HG03103 (cell line): ENCODE measurements around the gene IQGAP3.

Experiments
- ATAC-seq: cut with Tn5 transposase; IDR thresholded peaks from one replicate; pipeline ENCODE4 v1.9.1; 2021; ENCODE audit warnings: low read depth; ENCODE audit not compliant: unreplicated experiment

IQGAP3 gene

DNA sequence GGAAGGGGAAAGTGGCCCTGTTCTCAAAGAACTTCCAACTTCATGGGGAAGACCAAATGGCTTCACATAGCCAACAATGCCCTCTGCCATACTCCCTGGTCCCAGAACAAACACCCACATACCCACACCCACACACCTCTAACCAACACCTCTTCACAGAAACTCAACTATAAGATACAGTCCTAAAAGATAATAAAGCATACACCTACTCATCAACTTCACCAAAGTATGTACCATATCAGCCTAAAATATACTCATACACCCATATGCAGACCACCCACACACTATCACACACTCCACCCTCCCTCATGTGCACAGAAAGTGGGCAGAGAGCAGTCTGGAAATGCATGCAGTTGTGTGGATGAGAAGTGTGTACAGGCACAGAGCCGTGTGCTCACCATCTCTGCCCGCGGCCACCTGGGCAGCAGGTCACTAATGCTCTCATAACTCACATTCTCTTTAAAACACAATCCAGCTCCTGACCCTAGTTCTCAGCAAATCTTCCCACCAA, 27.7 kb downstream of the IQGAP3 start:
- ATAC-seq = no peak

- no peak for ATAC-seq
Measured at GRCh38 chr1:156543066-156543465, 29.3 kb downstream of the IQGAP3 start.

DNA sequence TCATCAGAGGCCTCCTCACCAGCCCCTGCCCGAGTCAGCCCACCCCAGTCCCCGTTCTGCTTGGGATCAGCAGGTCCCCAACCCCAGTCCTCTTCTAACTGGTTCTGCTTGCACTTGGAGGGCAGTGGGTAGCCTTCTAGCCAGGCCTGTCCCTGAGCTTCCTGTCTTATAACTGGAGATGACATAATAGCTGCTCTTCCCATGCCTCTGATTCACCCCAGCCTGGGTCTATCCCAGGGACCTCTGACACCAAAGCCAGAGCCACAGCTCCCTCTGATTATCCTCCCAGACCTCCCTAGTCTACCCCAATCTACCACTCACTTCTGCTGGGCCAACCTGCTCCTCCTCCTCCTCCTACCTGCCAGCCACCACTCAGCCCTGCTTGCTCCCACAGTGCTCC, 31.4 kb downstream of the IQGAP3 start:
- ATAC-seq = no peak

GRCh38 chr1:156539818-156540355, 32.5 kb downstream of the IQGAP3 start:
- ATAC-seq = no peak

- ATAC-seq = no peak
Measured at GRCh38 chr1:156538711-156539440, 33.5 kb downstream of the IQGAP3 start.

- no peak for ATAC-seq
Measured at GRCh38 chr1:156537027-156537426, 35.3 kb downstream of the IQGAP3 start.

DNA sequence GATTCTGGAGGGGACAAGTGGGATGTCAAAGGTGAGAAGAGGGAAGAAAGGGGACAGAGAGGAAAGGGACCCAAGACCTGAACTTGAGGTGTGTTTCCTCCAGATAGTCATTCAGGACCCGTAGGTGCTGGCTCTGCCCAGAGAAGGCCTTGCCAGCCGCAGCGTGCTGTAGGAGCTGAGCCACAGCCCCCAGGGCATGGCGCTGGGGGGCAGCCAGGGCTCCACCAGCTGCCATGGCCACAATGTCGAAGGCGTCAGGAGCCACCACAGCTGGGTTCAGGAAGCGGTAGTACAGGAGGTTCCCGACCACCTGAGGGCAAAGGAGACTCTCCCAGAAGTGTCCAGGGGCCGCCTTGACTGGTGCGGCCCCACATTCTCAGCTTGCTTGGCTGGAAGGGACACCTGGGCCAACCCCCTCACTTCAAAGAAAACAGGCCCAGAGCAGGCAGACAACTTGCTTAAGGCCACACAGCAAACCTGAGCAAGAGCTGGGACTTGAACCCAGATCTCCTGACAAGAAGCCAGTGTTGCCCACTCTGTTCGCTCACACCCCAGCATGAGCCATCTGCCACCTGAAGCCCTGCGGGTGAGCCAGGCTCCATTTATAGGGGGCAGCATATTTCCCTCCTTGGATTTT, 37.8 kb downstream of the IQGAP3 start:
- no peak for ATAC-seq

DNA sequence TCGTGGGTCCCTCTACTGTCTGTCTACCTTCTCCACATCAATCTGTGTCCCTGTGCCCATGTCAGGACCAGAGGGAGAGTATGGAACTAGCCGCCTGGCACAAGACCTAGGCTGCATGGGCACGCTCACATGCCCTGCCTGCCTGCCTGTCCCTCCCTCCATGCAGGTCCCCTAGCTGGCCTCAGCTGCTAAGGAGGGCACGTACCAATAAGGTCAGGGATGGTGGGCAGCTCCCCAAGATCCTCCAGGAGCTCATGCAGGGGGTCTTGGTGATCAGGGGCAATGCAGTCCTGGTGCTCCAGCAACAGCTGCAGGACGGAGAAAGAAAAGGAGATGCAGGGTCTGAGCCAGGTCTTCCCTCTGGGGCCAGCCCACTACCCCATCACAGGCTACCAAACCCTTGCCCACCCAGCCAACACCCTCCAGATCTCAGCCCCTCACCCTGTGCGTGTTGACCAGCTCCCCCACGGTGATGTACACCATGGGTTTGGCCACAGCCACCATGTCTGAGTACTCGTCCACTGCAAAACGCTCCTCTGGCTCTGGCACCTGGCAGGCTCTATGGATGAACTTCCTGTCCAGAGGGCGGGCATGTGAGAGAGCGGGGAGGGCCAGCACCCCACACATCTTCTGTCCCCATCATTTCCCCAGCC, 38.7 kb downstream of the IQGAP3 start:
- ATAC-seq = no peak

DNA sequence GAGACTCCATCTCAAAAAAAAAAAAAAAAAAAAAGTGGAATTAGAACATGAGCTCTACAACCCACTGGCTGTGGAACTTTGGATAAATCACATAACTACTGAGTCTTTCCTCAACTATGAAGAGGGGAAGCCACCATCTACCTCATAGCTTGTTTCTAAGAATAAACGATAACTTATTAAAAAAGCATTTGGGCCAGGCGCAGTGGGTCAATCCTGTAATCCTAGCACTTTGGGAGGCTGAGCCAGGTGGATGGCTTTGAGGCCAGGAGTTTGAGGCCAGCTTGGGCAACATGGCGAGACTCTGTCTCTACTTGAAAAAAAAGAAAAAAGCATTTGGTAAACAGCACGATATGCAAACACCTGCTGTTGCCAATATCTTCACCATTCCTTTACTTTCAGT, 40.0 kb downstream of the IQGAP3 start:
- no peak for ATAC-seq

DNA sequence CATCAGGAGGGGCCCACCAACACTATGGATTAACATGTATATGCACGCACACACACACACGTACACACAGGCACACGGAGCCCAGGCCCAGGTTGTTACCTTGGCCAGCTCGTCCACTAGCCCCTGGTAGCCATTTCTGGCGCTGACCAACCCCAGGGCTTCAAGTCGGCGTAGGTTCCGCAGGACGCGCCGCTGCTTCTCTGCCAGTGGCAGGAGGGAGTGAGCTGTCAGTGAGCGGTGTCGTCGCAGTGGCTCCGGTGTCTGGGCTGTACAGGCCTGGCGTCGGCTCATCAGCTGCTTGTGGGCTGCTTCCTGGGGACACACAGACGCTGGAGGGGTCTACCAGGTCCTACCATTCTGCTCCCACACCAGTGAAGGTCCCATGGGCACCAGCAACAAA, 42.4 kb downstream of the IQGAP3 start:
- ATAC-seq = no peak

GRCh38 chr1:156528875-156529425, 43.4 kb downstream of the IQGAP3 start:
- no peak for ATAC-seq

- ATAC-seq = no peak
Measured at GRCh38 chr1:156528231-156528630, 44.1 kb downstream of the IQGAP3 start.

DNA sequence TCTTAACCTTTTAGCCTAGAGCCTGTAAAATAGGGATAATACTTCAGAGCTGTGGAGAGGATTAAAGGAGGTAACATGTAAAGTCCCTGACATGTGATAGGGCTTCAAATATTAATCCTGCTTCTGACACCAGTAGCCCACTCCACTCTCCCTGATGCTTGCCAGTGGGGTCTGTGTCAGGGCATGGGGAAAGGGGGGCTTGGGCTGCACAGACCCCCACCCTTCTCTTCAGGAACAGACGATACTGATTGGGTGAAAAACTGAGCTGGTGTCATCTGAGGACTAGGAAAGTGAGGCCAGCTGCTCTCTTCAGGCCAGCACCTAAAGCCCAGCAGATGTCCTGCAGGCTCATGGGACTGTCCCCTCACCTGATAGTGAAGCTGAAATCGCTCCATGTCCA, 44.8 kb downstream of the IQGAP3 start:
- no peak for ATAC-seq

- no peak for ATAC-seq
Measured at GRCh38 chr1:156525856-156526489, 46.4 kb downstream of the IQGAP3 start.

DNA sequence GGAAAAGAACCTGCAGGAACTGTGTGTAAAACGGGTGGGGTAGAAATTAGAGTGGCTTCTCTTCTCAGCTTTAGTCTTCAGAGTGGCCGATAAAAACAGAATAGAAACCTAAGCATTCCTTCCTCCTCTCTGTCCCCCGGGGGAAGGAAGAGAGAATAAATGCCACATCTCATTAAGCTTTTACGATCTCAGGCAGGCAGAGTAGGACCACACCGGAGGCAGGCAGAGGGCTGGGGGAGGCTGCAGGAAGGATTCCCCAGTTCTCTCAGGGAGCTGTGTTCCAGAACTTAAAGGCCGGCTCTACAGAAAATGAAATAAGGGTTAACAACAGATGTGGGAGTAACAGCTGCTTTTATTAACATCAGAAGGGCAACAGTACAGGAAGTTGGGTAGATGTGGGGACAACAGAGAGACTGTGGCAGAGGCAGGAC, 47.3 kb downstream of the IQGAP3 start:
- no peak for ATAC-seq

GRCh38 chr1:156524481-156524869, 47.9 kb downstream of the IQGAP3 start:
- ATAC-seq = no peak

DNA sequence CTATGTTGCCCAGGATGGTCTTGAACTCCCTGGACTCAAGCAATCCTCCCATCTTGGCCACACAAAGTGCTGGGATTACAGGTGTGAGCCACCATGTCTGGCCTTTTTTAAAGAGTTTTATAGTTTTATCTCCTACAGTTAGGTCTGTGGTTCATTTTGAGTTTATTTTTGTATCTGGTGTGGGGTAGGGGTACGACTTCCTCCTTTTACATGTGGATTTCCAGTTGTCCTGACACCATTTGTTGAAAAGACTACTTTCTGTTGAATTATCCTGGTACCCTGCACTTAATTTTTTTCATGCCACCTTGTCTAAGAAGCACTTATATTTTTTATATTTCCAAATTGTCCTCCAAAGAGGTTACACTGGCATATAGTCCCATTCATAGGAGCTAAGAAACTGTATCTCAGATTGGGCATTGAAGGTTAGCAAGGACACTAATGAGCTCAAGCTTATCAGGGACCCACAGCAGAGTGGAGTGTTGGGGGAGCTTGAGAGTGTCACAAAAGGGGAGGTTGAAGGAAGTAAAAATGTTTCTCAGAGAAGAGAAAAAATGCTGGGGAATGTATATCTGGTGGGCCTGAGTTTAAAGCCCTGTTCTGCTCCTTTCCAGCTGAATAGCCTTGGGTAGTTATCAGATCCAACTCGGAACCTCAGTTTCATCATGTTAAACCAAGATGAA, 48.4 kb downstream of the IQGAP3 start:
- no peak for ATAC-seq

- no peak for ATAC-seq
Measured at GRCh38 chr1:156522443-156522970, 49.9 kb downstream of the IQGAP3 start.

DNA sequence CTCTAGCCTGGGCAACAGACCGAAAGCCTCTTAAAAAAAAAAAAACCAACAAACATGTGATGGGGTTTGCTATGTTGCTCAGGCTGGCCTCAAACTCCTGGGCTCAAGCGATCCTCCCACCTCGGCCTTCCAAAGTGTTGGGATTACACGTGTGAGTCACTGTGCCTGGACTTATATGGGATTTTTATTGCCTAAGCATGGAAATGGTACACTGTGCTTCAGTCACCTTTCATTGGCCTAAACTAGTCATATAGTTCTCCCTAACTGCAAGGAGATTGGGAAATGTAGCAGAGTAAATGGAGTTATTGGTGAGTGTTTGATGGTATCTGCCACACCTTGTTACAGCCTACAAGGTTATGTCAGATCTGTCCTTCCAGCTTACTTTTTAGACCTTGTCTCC, 54.6 kb downstream of the IQGAP3 start:
- no peak for ATAC-seq

- ATAC-seq = no peak
Measured at GRCh38 chr1:156516821-156517220, 55.5 kb downstream of the IQGAP3 start.
